ENCODE measurements around the gene PRUNE2.

The PRUNE2 gene

DNA sequence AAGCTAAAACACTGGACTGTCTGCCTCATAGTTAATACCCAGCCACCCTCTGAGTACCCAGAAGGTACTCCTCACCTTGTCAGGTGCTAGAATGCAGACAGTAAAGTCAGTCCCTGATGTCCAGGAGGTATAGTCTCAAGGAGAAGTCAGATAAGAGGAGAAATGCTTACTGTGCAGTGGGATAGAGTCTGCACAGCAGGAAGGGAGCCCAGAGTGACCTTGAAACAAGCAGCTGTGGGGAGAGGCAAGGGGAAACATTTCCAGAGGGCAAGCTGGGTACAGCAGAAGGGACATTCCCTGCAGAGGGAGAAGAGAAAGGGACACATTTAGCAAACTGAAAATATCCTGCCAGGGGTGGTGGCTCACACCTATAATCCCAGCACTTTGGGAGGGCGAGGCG, 324.2 kb downstream of the PRUNE2 start:
- no peaks in the 10 kb centered on the region for H4K20me1 ChIP-seq (ENCODE audit: low read depth, low read length)
- no peak overlapping the region for H2AFZ ChIP-seq (ENCODE audit: low read depth, low read length, severe bottlenecking)
- H3K27me3 ChIP-seq (ENCODE audit: low read length) = no peaks in the 10 kb centered on the region
- no peak overlapping the region for H3K4me3 ChIP-seq (ENCODE audit: insufficient read depth, low read length, poor library complexity, severe bottlenecking)
- no peak overlapping the region for H3K27ac ChIP-seq (ENCODE audit: low read depth, low read length)
- no peaks in the 10 kb centered on the region for H3K9me3 ChIP-seq (ENCODE audit: insufficient read depth, low read length)
- H3K9me2 ChIP-seq (replicated peaks; ENCODE audit: insufficient read depth, low read length) = no peaks in the 10 kb centered on the region
- H3K9ac ChIP-seq (ENCODE audit: low read length) = no peak overlapping the region
- no peak overlapping the region for H3K4me2 ChIP-seq (ENCODE audit: low read depth, low read length, poor library complexity, severe bottlenecking)
- no peaks in the 10 kb centered on the region for H3F3A ChIP-seq (ENCODE audit: insufficient read depth)
- no peaks in the 10 kb centered on the region for H3K36me3 ChIP-seq (ENCODE audit: low read length)
- TF ChIP-seq EZH2phosphoT487 (conservative IDR thresholded peaks at IDR 0.05; ENCODE audit: low read length) = no peak
- TF ChIP-seq, protein P1, sequence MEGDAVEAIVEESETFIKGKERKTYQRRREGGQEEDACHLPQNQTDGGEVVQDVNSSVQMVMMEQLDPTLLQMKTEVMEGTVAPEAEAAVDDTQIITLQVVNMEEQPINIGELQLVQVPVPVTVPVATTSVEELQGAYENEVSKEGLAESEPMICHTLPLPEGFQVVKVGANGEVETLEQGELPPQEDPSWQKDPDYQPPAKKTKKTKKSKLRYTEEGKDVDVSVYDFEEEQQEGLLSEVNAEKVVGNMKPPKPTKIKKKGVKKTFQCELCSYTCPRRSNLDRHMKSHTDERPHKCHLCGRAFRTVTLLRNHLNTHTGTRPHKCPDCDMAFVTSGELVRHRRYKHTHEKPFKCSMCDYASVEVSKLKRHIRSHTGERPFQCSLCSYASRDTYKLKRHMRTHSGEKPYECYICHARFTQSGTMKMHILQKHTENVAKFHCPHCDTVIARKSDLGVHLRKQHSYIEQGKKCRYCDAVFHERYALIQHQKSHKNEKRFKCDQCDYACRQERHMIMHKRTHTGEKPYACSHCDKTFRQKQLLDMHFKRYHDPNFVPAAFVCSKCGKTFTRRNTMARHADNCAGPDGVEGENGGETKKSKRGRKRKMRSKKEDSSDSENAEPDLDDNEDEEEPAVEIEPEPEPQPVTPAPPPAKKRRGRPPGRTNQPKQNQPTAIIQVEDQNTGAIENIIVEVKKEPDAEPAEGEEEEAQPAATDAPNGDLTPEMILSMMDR (IDR thresholded peaks at IDR 0.05; ENCODE audit: insufficient read depth, low read length, poor library complexity, severe bottlenecking) = no peak
- H3K79me2 ChIP-seq (ENCODE audit: insufficient read depth, low read length) = no peaks in the 10 kb centered on the region

DNA sequence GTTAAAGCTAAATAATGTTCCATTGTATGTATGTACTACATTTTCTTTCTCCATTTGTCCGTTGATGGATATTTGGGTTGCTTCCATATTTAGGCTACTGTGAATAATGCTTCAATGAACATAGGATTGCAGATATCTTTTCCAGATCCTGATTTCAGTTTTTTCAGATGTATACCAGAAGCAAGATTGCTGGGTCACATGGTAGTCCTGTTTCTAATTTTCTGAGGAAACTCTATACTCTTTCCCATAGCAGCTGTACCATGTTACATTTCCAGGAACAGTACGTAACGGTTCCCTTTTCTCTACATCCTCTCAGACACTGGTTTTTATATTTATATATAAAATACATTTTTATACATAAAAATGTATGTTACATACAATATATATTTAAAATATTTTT, 325.1 kb downstream of the PRUNE2 start:
- Histone ChIP-seq H3K4me2 (ENCODE audit: low read depth, low read length, poor library complexity, severe bottlenecking) (no peak overlapping the region), H3K79me2 (ENCODE audit: insufficient read depth, low read length) (no peaks in the 10 kb centered on the region), H3K9me3 (ENCODE audit: insufficient read depth, low read length) (no peaks in the 10 kb centered on the region), H4K20me1 (ENCODE audit: low read depth, low read length) (no peaks in the 10 kb centered on the region), H3K27me3 (ENCODE audit: low read length) (no peaks in the 10 kb centered on the region), H3K27ac (ENCODE audit: low read depth, low read length) (no peak overlapping the region), H3K36me3 (ENCODE audit: low read length) (no peaks in the 10 kb centered on the region), H3K4me3 (ENCODE audit: insufficient read depth, low read length, poor library complexity, severe bottlenecking) (no peak overlapping the region), H3F3A (ENCODE audit: insufficient read depth) (peaks cover 6% of the 10 kb centered on the region; the same call in 1 of the 2 replicates), H3K9me2 (replicated peaks; ENCODE audit: insufficient read depth, low read length) (no peaks in the 10 kb centered on the region), H2AFZ (ENCODE audit: low read depth, low read length, severe bottlenecking) (no peak overlapping the region), H3K9ac (ENCODE audit: low read length) (no peak overlapping the region)
- TF ChIP-seq, protein P1 (IDR thresholded peaks at IDR 0.05; ENCODE audit: insufficient read depth, low read length, poor library complexity, severe bottlenecking) = no peak
- TF ChIP-seq EZH2phosphoT487 (conservative IDR thresholded peaks at IDR 0.05; ENCODE audit: low read length) = no peak

DNA sequence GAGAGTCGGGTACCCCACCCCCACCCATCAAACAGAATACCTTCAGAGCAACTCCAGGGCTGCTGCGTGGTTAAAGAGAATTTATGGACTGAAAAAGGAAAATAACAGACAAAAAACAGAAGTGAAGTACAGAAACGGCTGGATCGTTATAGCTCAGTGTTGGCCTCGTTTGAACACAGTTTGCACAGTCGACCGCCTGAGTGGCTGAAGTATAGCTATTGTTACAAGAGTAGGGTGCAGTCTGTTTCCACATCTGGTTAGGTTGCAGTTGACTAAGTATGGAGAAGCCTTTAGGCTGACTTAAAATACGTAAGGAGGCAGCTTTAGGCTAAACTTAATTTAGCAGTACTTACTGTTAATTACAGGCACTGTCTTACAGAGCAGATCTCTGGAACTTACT, 325.7 kb downstream of the PRUNE2 start:
- no peak for TF ChIP-seq EZH2phosphoT487 (conservative IDR thresholded peaks at IDR 0.05; ENCODE audit: low read length)
- TF ChIP-seq, protein P1 (IDR thresholded peaks at IDR 0.05; ENCODE audit: insufficient read depth, low read length, poor library complexity, severe bottlenecking) = no peak
- H3K36me3 ChIP-seq (ENCODE audit: low read length) = no peaks in the 10 kb centered on the region
- H3K4me3 ChIP-seq (ENCODE audit: insufficient read depth, low read length, poor library complexity, severe bottlenecking) = no peak overlapping the region
- H3K27me3 ChIP-seq (ENCODE audit: low read length) = no peaks in the 10 kb centered on the region
- no peaks in the 10 kb centered on the region for H3K79me2 ChIP-seq (ENCODE audit: insufficient read depth, low read length)
- no peak overlapping the region for H3K9ac ChIP-seq (ENCODE audit: low read length)
- H4K20me1 ChIP-seq (ENCODE audit: low read depth, low read length) = no peaks in the 10 kb centered on the region
- H3K4me2 ChIP-seq (ENCODE audit: low read depth, low read length, poor library complexity, severe bottlenecking) = no peak overlapping the region
- H3F3A ChIP-seq (ENCODE audit: insufficient read depth) = peaks cover 7% of the 10 kb centered on the region; the same call in 1 of the 2 replicates
- H3K9me2 ChIP-seq (replicated peaks; ENCODE audit: insufficient read depth, low read length) = no peaks in the 10 kb centered on the region
- no peak overlapping the region for H3K27ac ChIP-seq (ENCODE audit: low read depth, low read length)
- no peaks in the 10 kb centered on the region for H3K9me3 ChIP-seq (ENCODE audit: insufficient read depth, low read length)
- no peak overlapping the region for H2AFZ ChIP-seq (ENCODE audit: low read depth, low read length, severe bottlenecking)
